Transverse colon (tissue), 4 donors: ENCODE results near the gene IL17C. TPM values are rescaled to one million over a fixed set of nuclear protein-coding genes. Genes with fewer than 3 reads are reported as not detected.

Experiments
- DNase-seq: peaks from one replicate; pipeline ENCODE4 v3.0.0-alpha.2; 2019
- H3K27ac ChIP-seq, 4 donors: fragments of 200-600 bp; sonication (generic); 2 replicates each; pipeline ENCODE4 v1.5.1; 2016 to 2018; ENCODE audit warnings: inconsistent platforms in 4 of 4
- H3K27me3 ChIP-seq: fragments of 200-600 bp; sonication (generic); 2 replicates; pipeline ENCODE4 v1.5.1; 2017; ENCODE audit warnings: inconsistent platforms
- H3K36me3 ChIP-seq, 4 donors: fragments of 200-600 bp; sonication (generic); 2 replicates each; pipeline ENCODE4 v1.5.1; 2017 to 2019; ENCODE audit warnings: inconsistent platforms in 4 of 4
- H3K4me1 ChIP-seq, 4 donors: fragments of 200-600 bp; sonication (generic); 2 replicates each; pipeline ENCODE4 v1.5.1; 2017 to 2020; ENCODE audit warnings: inconsistent platforms in 4 of 4
- H3K4me3 ChIP-seq, 4 donors: fragments of 200-600 bp; sonication (generic); 1 replicate in 1 of 4; 2 replicates in 3 of 4; pipeline versions ENCODE4 v1.5.1 to v1.6.1; 2017 to 2019; ENCODE audit warnings: inconsistent platforms in 4 of 4
- H3K9me3 ChIP-seq, 2 donors: fragments of 200-600 bp; sonication (generic); 2 replicates each; pipeline ENCODE4 v1.5.1; 2017 to 2019; ENCODE audit warnings: inconsistent platforms in 2 of 2
- EP300 ChIP-seq: sonication (generic); formaldehyde crosslinking; IDR thresholded peaks from one replicate; pipeline ENCODE4 v1.6.1; 2017; ENCODE audit warnings: antibody characterized with exemption, low read depth
- POLR2A ChIP-seq: fragments of 450-650 bp; IDR thresholded peaks from one replicate; pipeline ENCODE4 v1.6.1; 2016; ENCODE audit warnings: antibody characterized with exemption, mild to moderate bottlenecking, moderate library complexity
- POLR2AphosphoS5 ChIP-seq, 3 donors: sonication (generic); formaldehyde crosslinking; IDR thresholded peaks; one replicate each; pipeline ENCODE4 v1.6.1; 2016; ENCODE audit warnings: antibody characterized with exemption in 3 of 3
- WGBS, 2 donors: methylation state at CpG; one replicate each; pipeline ENCODE4 v1.1.5; 2018; ENCODE audit warnings: low coverage in 1 of 2; 5-methylcytosine and 5-hydroxymethylcytosine counted together
- in situ Hi-C, 4 donors: fragments of 200-750 bp; cut with MboI; loops; one replicate each; pipeline versions ENCODE4 v1.15.0 to v1.15.1; 2017; ENCODE audit warnings: low sequenced_read_pairs in 3 of 4, low pct_ligation_motif_present in 1 of 4, low pct_unique_long_range_greater_than_20kb in 1 of 4
- intact Hi-C: fragments of 100-400 bp; cut with DNase I; formaldehyde crosslinking; loops from one replicate; pipeline ENCODE4 v1.15.1; 2023; ENCODE audit warnings: low total_unique reads
- total RNA-seq, 4 donors: library from RNA; depleted of rRNA; stranded (reverse); fragments of >200 nt; gene quantifications; one replicate each; pipeline ENCODE4 v1.1.0, GENCODE V29; 2016
- TF ChIP-seq, protein P1 (sequence below), 5 experiments: fragments of 200-600 bp in 3 of 5; fragments of 450-650 bp in 2 of 5; sonication (generic) in 3 of 5; IDR thresholded peaks; 1 replicate in 2 of 5; 2 replicates in 3 of 5; pipeline ENCODE4 v1.5.1; 2016 to 2017; ENCODE audit warnings: antibody characterized with exemption in 5 of 5, inconsistent platforms in 3 of 5, mild to moderate bottlenecking in 2 of 5, moderate library complexity in 1 of 5

IL17C gene
- total RNA-seq, 4 donors from 2014 or later: not detected

DNA sequence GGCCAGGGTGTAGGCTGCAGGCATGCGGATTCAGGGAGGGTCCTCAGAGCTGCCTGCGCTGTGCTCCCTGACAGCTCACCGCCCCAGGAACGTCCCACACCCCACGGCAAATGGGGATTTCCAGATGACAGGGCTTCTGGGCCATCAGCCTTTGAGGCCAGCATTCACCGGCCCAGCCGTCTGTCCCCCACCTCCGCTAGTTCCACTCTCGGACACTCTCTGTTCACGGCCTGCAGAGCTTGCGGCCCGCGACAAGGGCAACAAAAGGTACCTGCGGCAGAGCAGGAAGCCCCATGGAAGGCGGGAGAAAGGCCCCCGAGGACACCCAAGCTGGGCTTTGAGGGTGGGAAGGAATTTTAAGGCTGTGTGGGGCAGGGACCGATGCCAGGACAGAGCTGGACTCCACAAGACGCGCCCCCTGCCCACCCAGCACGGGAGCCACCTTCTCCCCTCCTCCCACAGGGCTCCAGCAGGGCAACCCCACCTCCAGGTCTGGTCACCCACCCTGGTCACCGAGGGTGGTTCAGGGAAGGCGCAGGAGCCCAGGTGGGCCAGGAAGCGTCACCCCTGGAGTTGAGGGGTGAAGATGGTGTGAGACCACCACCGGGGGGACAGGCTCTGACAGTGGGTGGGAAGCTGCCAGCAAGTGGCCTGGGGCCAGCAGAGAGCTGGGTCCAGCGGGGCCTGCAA lies 18.1 kb downstream of the IL17C start:
- intact Hi-C loops (no loop called here), in situ Hi-C loops (no loop called here)

DNA sequence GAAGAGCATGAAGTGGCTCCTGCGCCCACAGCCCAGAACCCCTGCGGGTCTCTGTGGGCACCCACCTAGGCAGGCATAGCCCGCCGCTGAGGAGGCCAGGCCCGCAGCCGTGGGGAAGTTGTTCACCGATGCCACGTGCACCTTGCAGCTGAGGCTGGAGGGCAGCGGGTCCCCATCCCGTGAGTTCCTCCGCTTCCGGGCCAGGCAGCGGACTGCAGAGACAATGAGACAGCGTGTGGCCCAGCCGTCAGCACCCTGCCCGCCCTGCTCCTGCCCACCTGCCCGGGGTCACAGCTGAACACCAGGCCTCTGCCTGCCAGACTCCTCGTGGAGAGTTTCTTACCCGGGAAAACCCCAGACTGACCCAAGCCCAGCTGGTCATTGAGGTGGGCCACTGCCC lies 19.0 kb downstream of the IL17C start:
- no peak overlapping the region for H3K27ac ChIP-seq
- intact Hi-C loops: no loop called here
- H3K27me3 ChIP-seq: no peaks in the 10 kb centered on the region
- in situ Hi-C loops: no loop called here
- peaks cover 0 to 7% (median 0%) of the 10 kb centered on the region in 4 donors for H3K36me3 ChIP-seq
- no peaks in the 10 kb centered on the region for H3K9me3 ChIP-seq
- H3K4me3 ChIP-seq: no peak overlapping the region
- TF ChIP-seq EP300 (no peak), POLR2AphosphoS5 (IDR thresholded peaks at IDR 0.05) (no peak), POLR2A (no peak)
- TF ChIP-seq, protein P1, sequence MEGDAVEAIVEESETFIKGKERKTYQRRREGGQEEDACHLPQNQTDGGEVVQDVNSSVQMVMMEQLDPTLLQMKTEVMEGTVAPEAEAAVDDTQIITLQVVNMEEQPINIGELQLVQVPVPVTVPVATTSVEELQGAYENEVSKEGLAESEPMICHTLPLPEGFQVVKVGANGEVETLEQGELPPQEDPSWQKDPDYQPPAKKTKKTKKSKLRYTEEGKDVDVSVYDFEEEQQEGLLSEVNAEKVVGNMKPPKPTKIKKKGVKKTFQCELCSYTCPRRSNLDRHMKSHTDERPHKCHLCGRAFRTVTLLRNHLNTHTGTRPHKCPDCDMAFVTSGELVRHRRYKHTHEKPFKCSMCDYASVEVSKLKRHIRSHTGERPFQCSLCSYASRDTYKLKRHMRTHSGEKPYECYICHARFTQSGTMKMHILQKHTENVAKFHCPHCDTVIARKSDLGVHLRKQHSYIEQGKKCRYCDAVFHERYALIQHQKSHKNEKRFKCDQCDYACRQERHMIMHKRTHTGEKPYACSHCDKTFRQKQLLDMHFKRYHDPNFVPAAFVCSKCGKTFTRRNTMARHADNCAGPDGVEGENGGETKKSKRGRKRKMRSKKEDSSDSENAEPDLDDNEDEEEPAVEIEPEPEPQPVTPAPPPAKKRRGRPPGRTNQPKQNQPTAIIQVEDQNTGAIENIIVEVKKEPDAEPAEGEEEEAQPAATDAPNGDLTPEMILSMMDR (IDR thresholded peaks at IDR 0.05): no peak
- WGBS, 2 donors: 91% methylated on average over 15 of the region's 19 CpGs; no CpG with 5 or more reads in 1 of the 2 donors
- no peak for DNase-seq
- peaks cover 0 to 18% (median 8%) of the 10 kb centered on the region in 4 donors for H3K4me1 ChIP-seq

More for the DNA sequence above, 18.1 kb downstream of the IL17C start:
- H3K27me3 ChIP-seq: no peaks in the 10 kb centered on the region
- peaks cover 0 to 15% (median 6%) of the 10 kb centered on the region in 4 donors for H3K4me1 ChIP-seq
- no peak overlapping the region for H3K27ac ChIP-seq
- peaks cover 0 to 7% (median 0%) of the 10 kb centered on the region in 4 donors for H3K36me3 ChIP-seq
- no peak for DNase-seq
- TF ChIP-seq, protein P1 (IDR thresholded peaks at IDR 0.05): no peak
- no peak for TF ChIP-seq POLR2A
- TF ChIP-seq POLR2AphosphoS5 (IDR thresholded peaks at IDR 0.05): no peak
- TF ChIP-seq EP300: no peak
- 85% methylated on average over 25 of the region's 25 CpGs; no CpG with 5 or more reads in 1 of the 2 donors for WGBS, 2 donors
- no peaks in the 10 kb centered on the region for H3K9me3 ChIP-seq
- no peak overlapping the region for H3K4me3 ChIP-seq

DNA sequence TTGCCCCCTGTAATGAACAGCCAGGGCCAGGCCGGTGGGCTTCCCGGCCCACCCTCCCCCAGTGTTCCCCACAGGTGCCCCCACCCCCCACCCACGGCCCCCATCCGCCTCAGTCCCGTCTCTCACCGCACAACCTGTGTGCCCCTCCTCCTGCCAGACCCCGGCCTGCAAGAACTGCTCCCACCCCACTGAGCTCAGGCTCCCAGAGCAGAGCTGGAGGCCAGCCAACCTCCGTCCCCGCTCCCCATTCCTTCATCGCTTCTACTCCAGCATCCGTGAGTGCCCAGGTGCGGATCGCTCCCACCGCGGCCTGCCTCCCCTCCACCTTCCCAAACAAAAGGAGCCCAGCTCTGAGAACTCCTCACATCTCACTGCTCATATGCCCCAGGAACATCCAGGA lies 20.3 kb downstream of the IL17C start:
- DNase-seq: no peak
- in situ Hi-C loops: no loop called here
- WGBS, 2 donors: 95% methylated on average over 15 of the region's 15 CpGs; no CpG with 5 or more reads in 1 of the 2 donors
- H3K36me3 ChIP-seq: peaks cover 0 to 7% (median 0%) of the 10 kb centered on the region in 4 donors
- no peak overlapping the region for H3K4me3 ChIP-seq
- no peak overlapping the region for H3K27ac ChIP-seq
- no peak for TF ChIP-seq POLR2AphosphoS5 (IDR thresholded peaks at IDR 0.05)
- TF ChIP-seq POLR2A: no peak
- TF ChIP-seq, protein P1 (IDR thresholded peaks at IDR 0.05): no peak
- no peak for TF ChIP-seq EP300
- intact Hi-C loops: no loop called here
- peaks cover 0 to 19% (median 9%) of the 10 kb centered on the region in 4 donors for H3K4me1 ChIP-seq
- H3K27me3 ChIP-seq: no peaks in the 10 kb centered on the region
- H3K9me3 ChIP-seq: no peaks in the 10 kb centered on the region

DNA sequence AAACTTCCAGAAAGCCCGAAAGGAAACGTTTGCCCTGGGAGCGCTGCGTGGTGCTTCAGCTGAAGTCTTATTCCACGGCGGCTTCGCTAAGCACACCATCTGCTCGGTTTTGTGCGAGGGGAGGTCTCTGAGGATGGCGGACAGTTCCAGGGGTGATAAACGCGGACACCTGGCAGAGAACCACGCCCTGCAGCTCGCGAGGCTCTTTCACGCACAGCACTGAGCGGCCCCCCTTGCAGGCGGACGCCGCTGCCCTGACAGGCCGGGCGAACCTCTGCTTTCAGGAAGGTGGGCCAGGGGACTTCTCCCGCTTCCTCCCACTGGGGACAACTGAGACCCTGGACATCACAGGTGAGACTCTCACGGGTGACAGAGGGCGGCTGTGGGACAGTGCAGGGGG lies 20.8 kb downstream of the IL17C start:
- H3K4me1 ChIP-seq: peaks cover 0 to 24% (median 13%) of the 10 kb centered on the region in 4 donors
- DNase-seq: no peak
- H3K4me3 ChIP-seq: no peak overlapping the region
- in situ Hi-C loops (no loop called here), intact Hi-C loops (no loop called here)
- H3K9me3 ChIP-seq: no peaks in the 10 kb centered on the region
- WGBS, 2 donors: 94% methylated on average over 25 of the region's 25 CpGs; no CpG with 5 or more reads in 1 of the 2 donors
- H3K27me3 ChIP-seq: no peaks in the 10 kb centered on the region
- no peak overlapping the region for H3K27ac ChIP-seq
- peaks cover 0 to 7% (median 0%) of the 10 kb centered on the region in 4 donors for H3K36me3 ChIP-seq
- TF ChIP-seq, protein P1 (IDR thresholded peaks at IDR 0.05): no peak
- no peak for TF ChIP-seq EP300
- TF ChIP-seq POLR2AphosphoS5 (IDR thresholded peaks at IDR 0.05): no peak
- no peak for TF ChIP-seq POLR2A
